IMR-90 (cell line): ENCODE results near the gene LRRC8B. TPM values are rescaled to one million over a fixed set of nuclear protein-coding genes. Genes with fewer than 3 reads are reported as not detected.

ENCODE experiments used
- ATAC-seq: fragments of 200-7000 bp; cut with Tn5 transposase; 2 replicates; pipeline ENCODE4 v1.9.1; 2020; ENCODE audit warnings: low read depth, mild to moderate bottlenecking, moderate library complexity
- BruUV-seq: library from RNA; stranded (reverse); fragments of 400-500 nt; replicated peaks from 2 replicates; lab custom pipeline; 2021; lab: Mats Ljungman, UMichigan
- CTCF ChIA-PET: fragments of 300-600 bp; formaldehyde crosslinking; extraction: SDS; loops from one replicate; lab custom pipeline; 2021; ENCODE audit warnings: antibody characterized with exemption; lab: Yijun Ruan, JAX
- POLR2A ChIA-PET: fragments of 300-600 bp; sonication (Branson Sonifier 250); formaldehyde crosslinking; loops from one replicate; lab custom pipeline; 2022; ENCODE audit warnings: antibody characterized with exemption; ENCODE audit not compliant: unreplicated experiment; lab: Charles Lee
- DNase-seq: peaks from one replicate; pipeline ENCODE4 v3.0.0; 2013
- H2AFZ ChIP-seq: replicated peaks from 2 replicates; pipeline ENCODE3; 2013; ENCODE audit warnings: low read length, mild to moderate bottlenecking; ENCODE audit not compliant: poor library complexity
- H2AK5ac ChIP-seq: 2 replicates; pipeline ENCODE4 v1.6.1; 2013; ENCODE audit warnings: low read depth, low read length, inconsistent platforms
- H2AK9ac ChIP-seq: replicated peaks from 2 replicates; pipeline ENCODE3; 2013; ENCODE audit warnings: mild to moderate bottlenecking, low read depth, low read length, moderate library complexity; ENCODE audit not compliant: poor library complexity
- H2BK120ac ChIP-seq: 2 replicates; pipeline ENCODE4 v1.6.1; 2013; ENCODE audit warnings: low read depth, low read length, inconsistent platforms
- H2BK15ac ChIP-seq: 3 replicates; pipeline ENCODE4 v1.6.1; 2013; ENCODE audit warnings: low read depth, low read length, inconsistent platforms
- H2BK20ac ChIP-seq: 2 replicates; pipeline ENCODE4 v1.6.1; 2013; ENCODE audit warnings: low read depth, mild to moderate bottlenecking, inconsistent platforms, low read length, moderate library complexity
- H2BK5ac ChIP-seq: 2 replicates; pipeline ENCODE4 v1.6.1; 2013; ENCODE audit warnings: mild to moderate bottlenecking, low read depth, low read length, inconsistent platforms; ENCODE audit not compliant: poor library complexity, severe bottlenecking
- H3K14ac ChIP-seq: replicated peaks from 2 replicates; pipeline ENCODE4 v1.6.1; 2013; ENCODE audit warnings: low read depth, low read length, inconsistent platforms
- H3K18ac ChIP-seq: 2 replicates; pipeline ENCODE4 v1.6.1; 2013; ENCODE audit warnings: low read depth, low read length, control low read depth
- H3K23ac ChIP-seq: 2 replicates; pipeline ENCODE4 v1.6.1; 2013; ENCODE audit warnings: low read depth, low read length, inconsistent platforms
- H3K27ac ChIP-seq: 2 replicates; pipeline ENCODE4 v1.5.1; 2013; ENCODE audit warnings: mild to moderate bottlenecking, control low read depth, low read length; ENCODE audit not compliant: insufficient read depth
- H3K27me3 ChIP-seq: 2 replicates; pipeline ENCODE4 v1.6.1; 2013; ENCODE audit warnings: low read length; ENCODE audit not compliant: control insufficient read depth, insufficient read depth
- H3K36me3 ChIP-seq: 2 replicates; pipeline ENCODE4 v1.6.1; 2013; ENCODE audit warnings: low read length, mixed read lengths; ENCODE audit not compliant: control insufficient read depth, insufficient read depth
- H3K4ac ChIP-seq: 2 replicates; pipeline ENCODE4 v1.6.1; 2013; ENCODE audit warnings: low read depth, low read length, inconsistent platforms
- H3K4me1 ChIP-seq: 2 replicates; pipeline ENCODE4 v1.6.1; 2013; ENCODE audit warnings: low read length, mixed read lengths; ENCODE audit not compliant: control insufficient read depth, insufficient read depth
- H3K4me2 ChIP-seq: 2 replicates; pipeline ENCODE4 v1.6.1; 2013; ENCODE audit warnings: low read depth, mild to moderate bottlenecking, control low read depth, low read length, moderate library complexity
- H3K4me3 ChIP-seq: 2 replicates; pipeline ENCODE4 v1.5.1; 2013; ENCODE audit warnings: low read depth, mild to moderate bottlenecking, control low read depth, low read length, moderate library complexity; ENCODE audit not compliant: insufficient read depth
- H3K56ac ChIP-seq: 2 replicates; pipeline ENCODE4 v1.6.1; 2013; ENCODE audit warnings: low read length, inconsistent platforms; ENCODE audit not compliant: insufficient read depth; ENCODE audit errors: extremely low read depth
- H3K79me1 ChIP-seq, 2 experiments: 2 replicates each; pipeline ENCODE4 v1.6.1; 2013; ENCODE audit warnings: low read length in 2 of 2, inconsistent platforms in 1 of 2, low read depth in 1 of 2
- H3K9ac ChIP-seq: 2 replicates; pipeline ENCODE4 v1.6.1; 2013; ENCODE audit warnings: low read depth, low read length, control low read depth
- H3K9me1 ChIP-seq: 2 replicates; pipeline ENCODE4 v1.6.1; 2013; ENCODE audit warnings: low read length, inconsistent platforms; ENCODE audit not compliant: insufficient read depth
- H3K9me3 ChIP-seq: 2 replicates; pipeline ENCODE4 v1.6.1; 2013; ENCODE audit warnings: low read length; ENCODE audit not compliant: control insufficient read depth, insufficient read depth
- H4K20me1 ChIP-seq: 2 replicates; pipeline ENCODE4 v1.6.1; 2013; ENCODE audit warnings: low read length, inconsistent platforms; ENCODE audit not compliant: insufficient read depth
- H4K5ac ChIP-seq: 2 replicates; pipeline ENCODE4 v1.6.1; 2013; ENCODE audit warnings: mild to moderate bottlenecking, low read depth, low read length, control low read depth
- H4K8ac ChIP-seq, 2 experiments: 2 replicates each; pipeline ENCODE4 v1.6.1; 2013; ENCODE audit warnings: low read depth in 2 of 2, low read length in 2 of 2, control low read depth in 1 of 2, inconsistent platforms in 1 of 2
- H4K91ac ChIP-seq: 2 replicates; pipeline ENCODE4 v1.6.1; 2013; ENCODE audit warnings: low read depth, low read length, inconsistent platforms; ENCODE audit not compliant: insufficient read depth
- BHLHE40 ChIP-seq: fragments of 150-350 bp; IDR thresholded peaks from 2 replicates; pipeline ENCODE4 v1.6.1; 2016; ENCODE audit warnings: mild to moderate bottlenecking, low read depth, low read length
- CEBPB ChIP-seq: IDR thresholded peaks from 2 replicates; pipeline ENCODE4 v1.6.1; 2012; ENCODE audit warnings: low read depth, low read length, improper control_type of control experiment
- CHD1 ChIP-seq: IDR thresholded peaks from 2 replicates; pipeline ENCODE4 v1.6.1; 2012; ENCODE audit warnings: low read depth, low read length, improper control_type of control experiment
- ELK1 ChIP-seq: fragments of 150-350 bp; IDR thresholded peaks from 2 replicates; pipeline ENCODE4 v1.6.1; 2016; ENCODE audit warnings: low read depth, mild to moderate bottlenecking, low read length, moderate library complexity, borderline replicate concordance
- FOS ChIP-seq: fragments of 150-350 bp; IDR thresholded peaks from 2 replicates; pipeline ENCODE4 v1.6.1; 2016; ENCODE audit warnings: low read depth, low read length
- MAZ ChIP-seq: IDR thresholded peaks from 2 replicates; pipeline ENCODE4 v1.6.1; 2012; ENCODE audit warnings: low read depth, mild to moderate bottlenecking, low read length, improper control_type of control experiment, moderate library complexity, borderline replicate concordance
- NFE2L2 ChIP-seq: fragments of 150-350 bp; IDR thresholded peaks from 2 replicates; pipeline ENCODE4 v1.6.1; 2016; ENCODE audit warnings: low read depth, mild to moderate bottlenecking, low read length
- POLR2A ChIP-seq: IDR thresholded peaks from 2 replicates; pipeline ENCODE4 v1.6.1; 2012; ENCODE audit warnings: mild to moderate bottlenecking, low read depth, low read length
- RCOR1 ChIP-seq: IDR thresholded peaks from 2 replicates; pipeline ENCODE4 v1.6.1; 2012; ENCODE audit warnings: mild to moderate bottlenecking, low read length, improper control_type of control experiment; ENCODE audit not compliant: insufficient replicate concordance
- SMC3 ChIP-seq: fragments of 150-350 bp; IDR thresholded peaks from 2 replicates; pipeline ENCODE4 v1.6.1; 2016; ENCODE audit warnings: low read depth, mild to moderate bottlenecking, antibody characterized with exemption, low read length, moderate library complexity
- USF2 ChIP-seq: fragments of 150-350 bp; IDR thresholded peaks from 2 replicates; pipeline ENCODE4 v1.6.1; 2017; ENCODE audit warnings: mild to moderate bottlenecking, antibody characterized with exemption, low read length, low read depth
- WGBS, 2 experiments: methylation state at CpG; one replicate each; pipeline versions ENCODE4 v1.1.5 to v1.1.7; 2013; ENCODE audit warnings: missing lambda C conversion rate in 2 of 2; ENCODE audit not compliant: insufficient read length in 1 of 2; ENCODE audit errors: extremely low coverage in 2 of 2; 5-methylcytosine and 5-hydroxymethylcytosine counted together
- dilution Hi-C: fragments of 300-500 bp; cut with HindIII; formaldehyde crosslinking; loops from one replicate; pipeline ENCODE4 v1.14.3; 2018; ENCODE audit warnings: low sequenced_read_pairs; ENCODE audit not compliant: unreplicated experiment
- in situ Hi-C: fragments of 300-500 bp; cut with MboI; formaldehyde crosslinking; loops from 3 replicates; pipeline ENCODE4 v1.14.3; 2019; ENCODE audit warnings: low sequenced_read_pairs, inconsistent platforms, mixed read lengths
- intact Hi-C: fragments of 100-400 bp; cut with micrococcal nuclease; formaldehyde crosslinking; loops from 2 replicates; pipeline ENCODE4 v1.10.0; 2022
- polyA plus RNA-seq, 3 experiments: library from polyadenylated mRNA; depleted of rRNA; stranded (reverse); fragments of >200 nt; gene quantifications; 2 replicates each; pipeline ENCODE4 v1.2.3, GENCODE V29; 2012; ENCODE audit warnings: low replicate concordance in 1 of 3
- total RNA-seq: library from RNA; depleted of rRNA; stranded (reverse); fragments of >200 nt; gene quantifications from 2 replicates; pipeline ENCODE4 v1.2.3, GENCODE V29; 2012

The LRRC8B gene
- total and polyA plus RNA-seq, 2 of the 4 experiments (the other 2 are of a cell fraction): 0.74 to 1.8 TPM

GRCh38 chr1:89532228-89532627, 7.6 kb downstream of the LRRC8B start:
- Histone ChIP-seq H3K23ac (no peak overlapping the region), H3K9me3 (no peaks in the 10 kb centered on the region), H3K4me2 (no peak overlapping the region), H3K27me3 (no peaks in the 10 kb centered on the region; the same call in none of the 2 replicates), H2BK120ac (no peak overlapping the region), H2AK9ac (no peak overlapping the region), H4K91ac (no peak overlapping the region), H3K4ac (no peak overlapping the region), H3K18ac (no peak overlapping the region), H3K4me1 (no peaks in the 10 kb centered on the region), H3K9me1 (no peaks in the 10 kb centered on the region), H4K20me1 (no peaks in the 10 kb centered on the region), H3K36me3 (no peaks in the 10 kb centered on the region), H2BK15ac (no peak overlapping the region), H3K56ac (no peak overlapping the region), H3K4me3 (no peak overlapping the region), H4K5ac (no peak overlapping the region), H3K27ac (no peak overlapping the region), H3K9ac (no peak overlapping the region), H3K79me1 (no peaks in the 10 kb centered on the region), H3K14ac (no peak overlapping the region), H4K8ac (no peak overlapping the region), H2AK5ac (no peak overlapping the region), H2BK5ac (no peak overlapping the region), H2BK20ac (no peak overlapping the region), H2AFZ (no peak overlapping the region)
- DNase-seq (no peak), ATAC-seq (no peak)
- in situ Hi-C loops: no loop called here
- POLR2A ChIA-PET: no interaction called here
- WGBS, 2 experiments: no CpG with 5 or more reads among the region's 4 CpGs
- BruUV-seq: no TSS peak
- CTCF ChIA-PET: no interaction called here
- TF ChIP-seq RCOR1 (no peak), POLR2A (no peak), USF2 (no peak), BHLHE40 (no peak), CHD1 (no peak), NFE2L2 (no peak), MAZ (no peak), FOS (no peak), ELK1 (no peak), CEBPB (no peak), SMC3 (no peak)
- dilution Hi-C loops: no loop called here
- intact Hi-C loops: no loop called here
